ENCODE measurements around the gene LARGE1. TPM values are rescaled to one million over a fixed set of nuclear protein-coding genes. Genes with fewer than 3 reads are reported as not detected.

The LARGE1 gene
- polyA plus RNA-seq, 3 donors, result 0.05 to 0.13 TPM; not detected in 1

- no peaks in the 10 kb centered on the region for H3K27me3 ChIP-seq (ENCODE audit: control insufficient read depth in 2 of 2, insufficient read depth in 2 of 2, low read length in 2 of 2)
- intact Hi-C loops (cut with micrococcal nuclease), result no loop called here
- Mint-ChIP-seq H3K4me3 (no peak overlapping the region), H3K27ac (no peak overlapping the region), H3K36me3 (no peaks in the 10 kb centered on the region), H3K4me1 (no peaks in the 10 kb centered on the region), H3K9me3 (peaks cover 5 to 39% (median 17%) of the 10 kb centered on the region in 7 donors), H3K27me3 (ENCODE audit: low read depth in 3 of 3) (peaks cover 0 to 2% (median 0%) of the 10 kb centered on the region in 3 donors)
- H3K9ac ChIP-seq (ENCODE audit: insufficient read depth, low read length, poor library complexity, severe bottlenecking), result no peak overlapping the region
- H4K20me1 ChIP-seq (ENCODE audit: insufficient read depth, low read length), result no peaks in the 10 kb centered on the region
- no peak overlapping the region for H3K27ac ChIP-seq (ENCODE audit: low read depth in 1 of 2, low read length in 2 of 2)
- H3K36me3 ChIP-seq (replicated peaks in 1 of 2; ENCODE audit: control insufficient read depth in 1 of 2, insufficient read depth in 2 of 2, low read length in 2 of 2), result no peaks in the 10 kb centered on the region
- H3K9me3 ChIP-seq (replicated peaks in 1 of 2; ENCODE audit: control insufficient read depth in 1 of 2, insufficient read depth in 1 of 2, low read length in 2 of 2), result peaks cover 24 to 26% of the 10 kb centered on the region in 2 donors
- DNase-seq, result no peak
- H3K4me3 ChIP-seq (replicated peaks in 1 of 3; ENCODE audit: low read depth in 2 of 3, low read length in 3 of 3), result no peak overlapping the region
- H3K4me2 ChIP-seq (replicated peaks; ENCODE audit: extremely low read depth, low read length, poor library complexity, severe bottlenecking), result no peak overlapping the region
- WGBS (ENCODE audit: insufficient coverage), result 95% methylated on average over 7 of the region's 10 CpGs
- TF ChIP-seq, protein P1, sequence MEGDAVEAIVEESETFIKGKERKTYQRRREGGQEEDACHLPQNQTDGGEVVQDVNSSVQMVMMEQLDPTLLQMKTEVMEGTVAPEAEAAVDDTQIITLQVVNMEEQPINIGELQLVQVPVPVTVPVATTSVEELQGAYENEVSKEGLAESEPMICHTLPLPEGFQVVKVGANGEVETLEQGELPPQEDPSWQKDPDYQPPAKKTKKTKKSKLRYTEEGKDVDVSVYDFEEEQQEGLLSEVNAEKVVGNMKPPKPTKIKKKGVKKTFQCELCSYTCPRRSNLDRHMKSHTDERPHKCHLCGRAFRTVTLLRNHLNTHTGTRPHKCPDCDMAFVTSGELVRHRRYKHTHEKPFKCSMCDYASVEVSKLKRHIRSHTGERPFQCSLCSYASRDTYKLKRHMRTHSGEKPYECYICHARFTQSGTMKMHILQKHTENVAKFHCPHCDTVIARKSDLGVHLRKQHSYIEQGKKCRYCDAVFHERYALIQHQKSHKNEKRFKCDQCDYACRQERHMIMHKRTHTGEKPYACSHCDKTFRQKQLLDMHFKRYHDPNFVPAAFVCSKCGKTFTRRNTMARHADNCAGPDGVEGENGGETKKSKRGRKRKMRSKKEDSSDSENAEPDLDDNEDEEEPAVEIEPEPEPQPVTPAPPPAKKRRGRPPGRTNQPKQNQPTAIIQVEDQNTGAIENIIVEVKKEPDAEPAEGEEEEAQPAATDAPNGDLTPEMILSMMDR (IDR thresholded peaks at IDR 0.05), result no peak
- no peak overlapping the region for H2AFZ ChIP-seq (ENCODE audit: insufficient read depth, low read depth, low read length, poor library complexity, severe bottlenecking)
- H3K4me1 ChIP-seq (ENCODE audit: control insufficient read depth in 1 of 2, insufficient read depth in 2 of 2, low read length in 2 of 2), result no peaks in the 10 kb centered on the region
- H3K79me2 ChIP-seq (ENCODE audit: insufficient read depth, low read length), result no peaks in the 10 kb centered on the region
Measured at GRCh38 chr22:33381531-33382406, 538.5 kb downstream of the LARGE1 start.

GRCh38 chr22:33380789-33381530 is 539.3 kb downstream of the LARGE1 start:
- Mint-ChIP-seq H3K27me3 (ENCODE audit: low read depth in 3 of 3) (peaks cover 0 to 2% (median 0%) of the 10 kb centered on the region in 3 donors), H3K4me3 (no peak overlapping the region), H3K4me1 (no peaks in the 10 kb centered on the region), H3K36me3 (no peaks in the 10 kb centered on the region), H3K9me3 (peaks cover 5 to 39% (median 17%) of the 10 kb centered on the region in 7 donors), H3K27ac (no peak overlapping the region)
- H3K79me2 ChIP-seq (ENCODE audit: insufficient read depth, low read length), result no peaks in the 10 kb centered on the region
- H3K27ac ChIP-seq (ENCODE audit: low read depth in 1 of 2, low read length in 2 of 2), result no peak overlapping the region
- WGBS (ENCODE audit: insufficient coverage), result no CpG with 5 or more reads among the region's 4 CpGs
- TF ChIP-seq, protein P1 (IDR thresholded peaks at IDR 0.05), result no peak
- intact Hi-C loops (cut with micrococcal nuclease), result no loop called here
- no peaks in the 10 kb centered on the region for H4K20me1 ChIP-seq (ENCODE audit: insufficient read depth, low read length)
- no peak overlapping the region for H3K4me3 ChIP-seq (replicated peaks in 1 of 3; ENCODE audit: low read depth in 2 of 3, low read length in 3 of 3)
- peaks cover 24 to 26% of the 10 kb centered on the region in 2 donors for H3K9me3 ChIP-seq (replicated peaks in 1 of 2; ENCODE audit: control insufficient read depth in 1 of 2, insufficient read depth in 1 of 2, low read length in 2 of 2)
- H2AFZ ChIP-seq (ENCODE audit: insufficient read depth, low read depth, low read length, poor library complexity, severe bottlenecking), result no peak overlapping the region
- no peaks in the 10 kb centered on the region for H3K4me1 ChIP-seq (ENCODE audit: control insufficient read depth in 1 of 2, insufficient read depth in 2 of 2, low read length in 2 of 2)
- no peaks in the 10 kb centered on the region for H3K27me3 ChIP-seq (ENCODE audit: control insufficient read depth in 2 of 2, insufficient read depth in 2 of 2, low read length in 2 of 2)
- DNase-seq, result no peak
- H3K4me2 ChIP-seq (replicated peaks; ENCODE audit: extremely low read depth, low read length, poor library complexity, severe bottlenecking), result no peak overlapping the region
- H3K36me3 ChIP-seq (replicated peaks in 1 of 2; ENCODE audit: control insufficient read depth in 1 of 2, insufficient read depth in 2 of 2, low read length in 2 of 2), result no peaks in the 10 kb centered on the region
- H3K9ac ChIP-seq (ENCODE audit: insufficient read depth, low read length, poor library complexity, severe bottlenecking), result no peak overlapping the region
